Aorta (tissue), 5 donors: ENCODE data around the gene TAX1BP1. TPM values are rescaled to one million over a fixed set of nuclear protein-coding genes. Genes with fewer than 3 reads are reported as not detected.

ENCODE experiments used
- ATAC-seq: fragments of 200-7000 bp; cut with Tn5 transposase; one replicate; pipeline ENCODE4 v1.9.1; 2022; ENCODE audit warnings: moderate library complexity; ENCODE audit not compliant: low FRiP score
- DNase-seq, 2 donors: peaks; one replicate each; pipeline ENCODE4 v3.0.0-alpha.2; 2020
- H3K27ac ChIP-seq, 2 donors: one replicate each; pipeline ENCODE4 v1.5.1; 2013; ENCODE audit warnings: low read length in 2 of 2, mild to moderate bottlenecking in 2 of 2, moderate library complexity in 2 of 2, control low read depth in 1 of 2, inconsistent platforms in 1 of 2, low read depth in 1 of 2
- H3K27me3 ChIP-seq, 2 donors: one replicate each; pipeline ENCODE4 v1.6.1; 2013; ENCODE audit warnings: control low read depth in 1 of 2, low read length in 1 of 2, mild to moderate bottlenecking in 1 of 2, moderate library complexity in 1 of 2; ENCODE audit not compliant: insufficient read depth in 2 of 2, control insufficient read depth in 1 of 2
- H3K36me3 ChIP-seq, 2 donors: one replicate each; pipeline ENCODE4 v1.6.1; 2013; ENCODE audit warnings: control low read depth in 1 of 2, low read length in 1 of 2, mild to moderate bottlenecking in 1 of 2; ENCODE audit not compliant: insufficient read depth in 2 of 2, control insufficient read depth in 1 of 2
- H3K4me1 ChIP-seq, 2 donors: one replicate each; pipeline ENCODE4 v1.6.1; 2013; ENCODE audit warnings: low read length in 2 of 2, control low read depth in 1 of 2, mild to moderate bottlenecking in 1 of 2, moderate library complexity in 1 of 2; ENCODE audit not compliant: insufficient read depth in 2 of 2, control insufficient read depth in 1 of 2
- H3K4me3 ChIP-seq, 2 donors: one replicate each; pipeline ENCODE4 v1.5.1; 2013; ENCODE audit warnings: low read length in 2 of 2, control low read depth in 1 of 2, mild to moderate bottlenecking in 1 of 2
- H3K9me3 ChIP-seq: one replicate; pipeline ENCODE4 v1.6.1; 2013; ENCODE audit warnings: mild to moderate bottlenecking, low read length; ENCODE audit not compliant: control insufficient read depth
- WGBS, 2 donors: extraction: QIAGEN DNeasy Blood & Tissue Kit; methylation state at CpG; one replicate each; pipeline ENCODE4 v1.1.7; 2013; 5-methylcytosine and 5-hydroxymethylcytosine counted together
- intact Hi-C, 2 donors: fragments of 100-400 bp; cut with DNase I; formaldehyde crosslinking; loops; one replicate each; pipeline versions ENCODE4 v1.14.2 to v1.15.0; 2022
- polyA plus RNA-seq, 2 donors: library from polyadenylated mRNA; stranded (reverse); fragments of 200-250 nt; gene quantifications; one replicate each; pipeline ENCODE4 v1.2.3, GENCODE V29; 2013
- total RNA-seq, 2 donors: library from RNA; stranded (reverse); fragmentation: NEBNext Ultra II Directional; extraction: Animal tissue kit (Norgen Biotek cat#: 25700); gene quantifications; one replicate each; pipeline ENCODE4 v1.2.1, GENCODE V29; 2021
- donor health status: healthy with polysubstance abuse.
- donor health status: Bipolar disorder and iron deficiency.
- donor health status: DM: no; HTN: no; CAD: no.
- donor health status: DM: no; HTN: no; CAD: no.
- donor health status: DM: yes; HTN: yes; CAD: no.

TAX1BP1 gene
- total and polyA plus RNA-seq, 4 donors: 68.4 to 113 (median 86.5) TPM

DNA sequence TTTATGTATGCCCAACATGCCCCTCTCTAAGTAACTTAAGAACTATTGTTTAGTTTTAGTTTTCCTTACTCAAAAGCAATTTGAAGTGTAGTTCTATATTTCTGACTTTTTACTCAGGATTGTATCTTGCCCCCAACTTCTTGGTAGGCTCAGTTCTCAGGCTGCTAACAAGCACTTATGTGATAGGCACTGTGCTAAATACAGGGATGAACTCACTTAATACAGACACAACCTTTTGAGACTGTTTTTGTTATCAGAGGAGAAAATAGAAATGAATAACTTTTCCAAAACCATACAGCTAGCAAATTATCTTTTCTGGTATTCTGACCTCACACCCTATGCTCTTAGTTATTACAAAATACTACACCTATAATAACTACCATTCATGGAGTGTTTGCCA lies 16.3 kb downstream of the TAX1BP1 start:
- intact Hi-C loops: no loop called here
- DNase-seq (no peak), ATAC-seq (no peak)
- no peak overlapping the region for H3K27ac ChIP-seq
- no peak overlapping the region for H3K4me3 ChIP-seq
- H3K4me1 ChIP-seq: peaks cover 0 to 2% of the 10 kb centered on the region in 2 donors
- no peaks in the 10 kb centered on the region for H3K27me3 ChIP-seq
- no peaks in the 10 kb centered on the region for H3K9me3 ChIP-seq
- peaks cover 1 to 5% of the 10 kb centered on the region in 2 donors for H3K36me3 ChIP-seq

DNA sequence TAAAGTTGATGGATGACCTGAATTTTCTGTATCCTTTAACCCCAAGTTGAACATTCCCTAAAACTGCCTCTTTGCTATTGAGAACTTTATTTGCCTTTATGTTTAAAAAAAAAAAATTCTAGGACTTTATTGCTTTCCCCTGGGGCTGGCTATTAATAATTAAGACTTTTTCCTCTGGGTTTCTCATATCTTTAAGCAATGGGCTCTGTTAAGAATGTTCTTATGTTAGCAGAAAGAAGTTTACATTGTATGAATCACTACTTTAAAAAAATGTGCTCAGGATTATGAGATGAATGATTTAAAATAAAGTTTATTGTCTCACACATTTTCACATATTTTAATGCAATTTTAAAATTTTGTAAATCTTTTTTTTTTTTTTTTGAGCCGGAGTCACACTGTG lies 19.5 kb downstream of the TAX1BP1 start:
- WGBS, 2 donors: 93 to 100% methylated on average over 1 of the region's 1 CpG
- Histone ChIP-seq H3K9me3 (no peaks in the 10 kb centered on the region), H3K4me3 (no peak overlapping the region), H3K27ac (no peak overlapping the region), H3K36me3 (peaks cover 1 to 5% of the 10 kb centered on the region in 2 donors), H3K27me3 (no peaks in the 10 kb centered on the region), H3K4me1 (peaks cover 1 to 2% of the 10 kb centered on the region in 2 donors)
- DNase-seq: no peak
- no peak for ATAC-seq
- intact Hi-C loops: no loop called here

DNA sequence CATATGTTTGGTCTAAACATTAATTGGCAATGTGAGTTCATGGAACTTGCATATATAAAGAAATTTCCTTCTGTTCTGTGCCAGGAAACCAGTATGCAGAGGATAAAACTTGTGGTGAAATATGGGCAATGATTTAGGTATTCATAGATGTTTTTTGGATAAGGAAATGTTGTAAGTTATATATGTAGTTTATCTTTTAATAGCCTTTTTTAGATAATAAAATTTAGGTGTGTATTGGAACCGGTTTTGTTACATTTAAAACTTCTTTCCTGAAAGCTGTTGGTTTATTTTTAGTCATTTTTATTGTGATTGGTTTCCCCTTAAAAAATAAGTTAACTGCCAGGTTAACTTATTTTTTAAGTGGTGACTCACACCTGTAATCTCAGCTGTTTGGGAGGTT lies 22.1 kb downstream of the TAX1BP1 start:
- peaks cover 1 to 2% of the 10 kb centered on the region in 2 donors for H3K4me1 ChIP-seq
- WGBS, 2 donors: 83 to 89% methylated on average over 1 of the region's 1 CpG
- H3K27me3 ChIP-seq: no peaks in the 10 kb centered on the region
- no peak overlapping the region for H3K27ac ChIP-seq
- no peak for ATAC-seq
- DNase-seq: no peak
- no peaks in the 10 kb centered on the region for H3K9me3 ChIP-seq
- H3K4me3 ChIP-seq: no peak overlapping the region
- peaks cover 1 to 5% of the 10 kb centered on the region in 2 donors for H3K36me3 ChIP-seq
- intact Hi-C loops: no loop called here

DNA sequence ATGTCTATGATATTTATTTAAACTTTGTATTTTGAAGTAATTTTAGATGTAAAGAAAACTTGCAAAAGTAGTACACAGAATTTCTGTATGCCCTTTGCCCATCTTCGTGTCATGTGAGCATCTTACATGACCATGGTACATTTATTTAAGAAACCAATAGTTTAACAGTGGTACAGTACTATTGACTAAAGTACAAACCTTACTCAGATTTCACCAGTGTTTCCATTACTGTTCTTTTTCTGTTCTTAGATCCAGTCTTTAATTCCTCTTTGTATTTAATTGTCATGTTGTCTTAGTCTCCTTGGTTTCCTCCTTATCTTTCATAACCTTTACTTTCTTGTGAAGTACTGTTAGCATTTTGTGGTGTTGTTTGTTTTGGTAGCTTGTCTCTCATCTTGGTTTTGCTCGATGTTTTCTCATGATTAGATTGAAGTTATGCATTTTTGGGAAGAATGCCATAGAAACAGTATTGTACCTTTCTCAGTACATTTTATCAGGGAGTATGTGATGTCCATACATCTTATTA lies 24.1 kb downstream of the TAX1BP1 start:
- WGBS, 2 donors: 50 to 52% methylated on average over 2 of the region's 2 CpGs
- intact Hi-C loops: no loop called here
- ATAC-seq (no peak), DNase-seq (no peak)
- Histone ChIP-seq H3K27me3 (no peaks in the 10 kb centered on the region), H3K9me3 (no peaks in the 10 kb centered on the region), H3K4me3 (no peak overlapping the region), H3K4me1 (peaks cover 1 to 2% of the 10 kb centered on the region in 2 donors), H3K36me3 (peaks cover 0 to 5% of the 10 kb centered on the region in 2 donors), H3K27ac (no peak overlapping the region)

DNA sequence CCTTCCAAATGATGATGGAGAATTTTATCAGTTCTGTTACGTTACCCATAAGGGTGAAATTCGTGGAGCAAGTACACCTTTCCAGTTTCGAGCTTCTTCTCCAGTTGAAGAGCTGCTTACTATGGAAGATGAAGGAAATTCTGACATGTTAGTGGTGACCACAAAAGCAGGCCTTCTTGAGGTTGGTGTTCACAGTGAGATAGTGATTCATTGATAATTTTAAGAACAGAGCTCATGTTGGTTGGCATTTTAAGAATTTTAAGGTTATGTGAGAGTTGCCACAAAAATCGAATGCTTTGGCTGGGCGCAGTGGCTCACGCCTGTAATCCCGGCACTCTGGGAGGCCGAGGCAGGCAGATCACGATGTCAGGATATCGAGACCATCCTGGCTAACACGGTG lies 25.9 kb downstream of the TAX1BP1 start:
- intact Hi-C loops: no loop called here
- Histone ChIP-seq H3K27me3 (no peaks in the 10 kb centered on the region), H3K27ac (no peak overlapping the region), H3K4me1 (peaks cover 1 to 2% of the 10 kb centered on the region in 2 donors), H3K4me3 (no peak overlapping the region), H3K9me3 (no peaks in the 10 kb centered on the region), H3K36me3 (peaks cover 0 to 1% of the 10 kb centered on the region in 2 donors)
- no peak for DNase-seq
- no peak for ATAC-seq
- WGBS, 2 donors: 94 to 97% methylated on average over 11 of the region's 11 CpGs

DNA sequence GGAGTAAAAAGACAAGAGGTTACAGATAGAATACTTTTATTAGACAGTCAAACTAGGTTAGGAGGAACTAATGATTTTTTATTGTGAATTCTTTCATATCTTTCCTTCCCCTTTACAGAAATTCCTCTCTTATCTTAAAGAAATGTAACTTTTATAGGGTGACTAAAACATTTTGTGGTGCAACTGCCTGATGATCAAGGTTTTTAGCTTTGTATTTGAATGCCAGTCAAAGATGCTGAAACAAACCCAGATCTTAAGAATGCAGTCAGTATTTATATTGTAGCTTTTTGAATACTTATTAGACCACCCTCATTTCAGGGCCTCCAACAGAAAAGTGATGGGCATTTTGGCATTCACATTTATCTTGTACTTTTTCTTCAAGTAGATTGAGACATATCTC lies 27.4 kb downstream of the TAX1BP1 start:
- DNase-seq (no peak), ATAC-seq (no peak)
- Histone ChIP-seq H3K9me3 (no peaks in the 10 kb centered on the region), H3K27me3 (no peaks in the 10 kb centered on the region), H3K4me3 (no peak overlapping the region), H3K36me3 (no peaks in the 10 kb centered on the region), H3K4me1 (peaks cover 1 to 2% of the 10 kb centered on the region in 2 donors), H3K27ac (no peak overlapping the region)
- intact Hi-C loops: no loop called here

DNA sequence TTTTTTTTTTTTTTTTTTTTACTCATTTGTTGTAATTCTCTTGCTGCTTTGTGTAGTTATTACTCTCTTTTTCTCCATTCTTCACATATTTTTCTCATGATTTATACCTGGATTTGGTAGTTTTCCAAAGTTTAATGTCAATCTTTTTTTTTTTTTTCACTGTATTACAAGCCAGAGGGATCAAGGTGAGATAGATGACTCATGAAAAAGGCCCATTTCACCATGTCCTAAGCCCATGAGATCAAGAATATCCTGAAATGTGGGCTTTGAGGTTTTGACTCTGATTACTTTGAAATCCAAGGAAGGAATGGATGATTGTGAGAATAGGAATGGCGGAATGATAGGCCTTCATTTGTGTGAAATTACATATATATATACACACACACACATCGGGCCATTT lies 31.1 kb downstream of the TAX1BP1 start:
- WGBS, 2 donors: 96 to 100% methylated on average over 2 of the region's 2 CpGs
- H3K27me3 ChIP-seq: no peaks in the 10 kb centered on the region
- no peak for DNase-seq
- no peak overlapping the region for H3K4me3 ChIP-seq
- H3K36me3 ChIP-seq: no peaks in the 10 kb centered on the region
- H3K4me1 ChIP-seq: no peaks in the 10 kb centered on the region
- no peak overlapping the region for H3K27ac ChIP-seq
- intact Hi-C loops: no loop called here
- no peak for ATAC-seq
- H3K9me3 ChIP-seq: no peaks in the 10 kb centered on the region

DNA sequence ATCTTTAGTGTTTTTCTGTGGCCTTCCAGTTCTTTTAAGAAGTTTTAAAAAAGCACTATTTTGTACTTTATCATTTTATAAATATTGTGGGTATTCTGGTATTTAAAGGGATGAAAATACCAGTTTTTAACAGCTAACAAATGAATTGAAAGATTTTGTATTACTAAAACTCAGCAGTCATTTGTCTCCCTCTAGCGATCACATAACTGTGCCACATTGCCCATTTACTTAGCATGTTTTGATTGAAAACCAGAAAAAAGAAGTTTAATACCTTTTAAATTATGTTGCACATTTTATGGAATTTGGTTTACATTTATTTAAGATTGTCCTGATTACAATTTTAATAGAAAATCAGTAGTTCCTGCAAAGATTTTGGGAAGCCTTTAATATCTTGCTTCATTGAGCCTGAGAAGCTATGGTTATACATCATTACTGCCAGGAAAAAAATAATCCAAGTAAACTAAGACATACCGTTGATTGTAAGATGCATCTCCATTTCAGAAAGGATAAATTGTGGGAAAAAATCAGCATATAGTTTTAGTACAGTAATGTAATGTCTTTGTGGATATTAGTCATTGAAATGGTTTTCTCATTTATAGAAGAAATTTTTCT lies 34.9 kb downstream of the TAX1BP1 start:
- Histone ChIP-seq H3K36me3 (no peaks in the 10 kb centered on the region), H3K4me1 (peaks cover 0 to 2% of the 10 kb centered on the region in 2 donors), H3K9me3 (no peaks in the 10 kb centered on the region), H3K4me3 (no peak overlapping the region), H3K27me3 (no peaks in the 10 kb centered on the region), H3K27ac (no peak overlapping the region)
- 30% methylated on average over 2 of the region's 2 CpGs for WGBS, 2 donors
- intact Hi-C loops: no loop called here
- no peak for DNase-seq
- no peak for ATAC-seq

DNA sequence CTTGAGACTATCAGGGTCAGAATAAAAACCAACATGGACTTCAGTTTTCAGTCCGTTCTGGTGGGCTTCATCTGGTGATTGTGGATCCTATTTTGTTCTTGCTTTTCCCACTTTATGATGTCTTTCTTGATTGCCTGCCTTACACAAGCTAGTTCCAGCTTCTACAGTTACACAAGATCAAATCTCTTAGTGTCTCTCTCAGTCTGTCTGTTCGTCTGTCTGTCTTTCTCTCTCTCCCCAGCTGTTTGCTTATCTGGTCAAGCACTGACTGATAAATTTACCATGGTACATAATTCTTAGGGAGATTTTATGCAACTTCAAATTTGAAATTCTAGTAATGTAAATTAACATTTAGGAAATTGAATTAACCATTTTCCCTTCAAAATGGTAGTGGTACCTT lies 35.8 kb downstream of the TAX1BP1 start:
- ATAC-seq (no peak), DNase-seq (no peak)
- WGBS, 2 donors: 85 to 92% methylated on average over 2 of the region's 2 CpGs

More for the DNA sequence above, 35.8 kb downstream of the TAX1BP1 start:
- H3K4me1 ChIP-seq: peaks cover 0 to 2% of the 10 kb centered on the region in 2 donors
- no peaks in the 10 kb centered on the region for H3K27me3 ChIP-seq
- no peak overlapping the region for H3K4me3 ChIP-seq
- H3K27ac ChIP-seq: no peak overlapping the region
- H3K9me3 ChIP-seq: no peaks in the 10 kb centered on the region
- no peaks in the 10 kb centered on the region for H3K36me3 ChIP-seq
- intact Hi-C loops: no loop called here
